Renal cortex interstitium (tissue), 11 donors: Measurements from ENCODE around the gene MPRIP. TPM values are rescaled to one million over a fixed set of nuclear protein-coding genes. Genes with fewer than 3 reads are reported as not detected.
A peak's percentile ranks its signal among the peaks of the same experiment; 100 is the strongest.

Source experiments
- DNase-seq, 11 donors: peaks; one replicate each; pipeline ENCODE4 v3.0.0-alpha.2; 2013; ENCODE audit warnings: low read depth in 9 of 11, low spot score in 4 of 11; ENCODE audit errors: extremely low read depth in 1 of 11
- polyA plus RNA-seq, 3 donors: library from polyadenylated mRNA; unstranded; fragments of 120-200 nt; gene quantifications; one replicate each; pipeline ENCODE4 v1.2.1, GENCODE V29; 2013; ENCODE audit not compliant: insufficient read length in 3 of 3

MPRIP gene
- polyA plus RNA-seq, 3 donors: 150 to 177 (median 174) TPM

GRCh38 chr17:17112628-17113200 lies 70.5 kb downstream of the MPRIP start:
- no peak for DNase-seq

GRCh38 chr17:17114592-17115225 lies 72.5 kb downstream of the MPRIP start:
- DNase-seq: no peak

- no peak for DNase-seq
Measured at GRCh38 chr17:17115620-17116019, 73.4 kb downstream of the MPRIP start.

- DNase-seq: no peak
Measured at GRCh38 chr17:17116406-17116805, 74.1 kb downstream of the MPRIP start.

GRCh38 chr17:17117923-17118322 lies 75.7 kb downstream of the MPRIP start:
- DNase-seq: no peak

- no peak for DNase-seq
Measured at GRCh38 chr17:17118399-17118798, 76.1 kb downstream of the MPRIP start.

- DNase-seq: no peak
Measured at GRCh38 chr17:17119106-17119505, 76.8 kb downstream of the MPRIP start.

GRCh38 chr17:17119533-17119932 lies 77.3 kb downstream of the MPRIP start:
- DNase-seq: no peak

- no peak for DNase-seq
Measured at GRCh38 chr17:17120294-17120693, 78.0 kb downstream of the MPRIP start.

GRCh38 chr17:17120701-17121100 lies 78.4 kb downstream of the MPRIP start:
- peak in 7 of 11 donors; percentile 38 to 70 (median 52) for DNase-seq

- no peak for DNase-seq
Measured at GRCh38 chr17:17121162-17121561, 78.9 kb downstream of the MPRIP start.

GRCh38 chr17:17122781-17123483 lies 80.7 kb downstream of the MPRIP start:
- DNase-seq: no peak

- DNase-seq: no peak
Measured at GRCh38 chr17:17124341-17124740, 82.1 kb downstream of the MPRIP start.

- DNase-seq: no peak
Measured at GRCh38 chr17:17125136-17126084, 83.2 kb downstream of the MPRIP start.

- DNase-seq: no peak
Measured at GRCh38 chr17:17126131-17127110, 84.2 kb downstream of the MPRIP start.

GRCh38 chr17:17127156-17127555 lies 84.9 kb downstream of the MPRIP start:
- DNase-seq: no peak

GRCh38 chr17:17127730-17128291 lies 85.6 kb downstream of the MPRIP start:
- DNase-seq: no peak

- no peak for DNase-seq
Measured at GRCh38 chr17:17128476-17129075, 86.3 kb downstream of the MPRIP start.
